Ascending aorta (tissue), 2 donors: Measurements from ENCODE around the gene COL3A1. TPM values are rescaled to one million over a fixed set of nuclear protein-coding genes. Genes with fewer than 3 reads are reported as not detected.

Source experiments
- DNase-seq, 2 donors: peaks; one replicate each; pipeline ENCODE4 v3.0.0-alpha.2; 2019; ENCODE audit warnings: low spot score in 2 of 2
- H3K27ac ChIP-seq, 2 donors: fragments of 200-600 bp; sonication (generic); one replicate each; pipeline ENCODE4 v1.5.1; 2016 to 2017; ENCODE audit warnings: mild to moderate bottlenecking in 1 of 2
- H3K27me3 ChIP-seq: fragments of 200-600 bp; sonication (generic); one replicate; pipeline ENCODE4 v1.5.1; 2017
- H3K36me3 ChIP-seq, 2 donors: fragments of 200-600 bp; sonication (generic); one replicate each; pipeline ENCODE4 v1.5.1; 2016
- H3K4me1 ChIP-seq, 2 donors: fragments of 200-600 bp; sonication (generic); one replicate each; pipeline ENCODE4 v1.5.1; 2016 to 2017; ENCODE audit warnings: mild to moderate bottlenecking in 1 of 2
- H3K4me3 ChIP-seq, 2 donors: fragments of 200-600 bp; sonication (generic); one replicate each; pipeline ENCODE4 v1.5.1; 2016 to 2017; ENCODE audit warnings: mild to moderate bottlenecking in 1 of 2
- H3K9me3 ChIP-seq, 2 donors: fragments of 200-600 bp; sonication (generic); one replicate each; pipeline ENCODE4 v1.5.1; 2016
- CTCF ChIP-seq, 3 experiments: fragments of 200-600 bp in 2 of 3; fragments of 450-650 bp in 1 of 3; sonication (generic) in 2 of 3; IDR thresholded peaks; one replicate each; pipeline ENCODE4 v1.5.1; 2016 to 2019; ENCODE audit warnings: antibody characterized with exemption in 3 of 3, mild to moderate bottlenecking in 1 of 3, moderate library complexity in 1 of 3
- intact Hi-C: fragments of 100-400 bp; cut with DNase I; formaldehyde crosslinking; loops from one replicate; pipeline ENCODE4 v1.15.1; 2023
- total RNA-seq: library from RNA; depleted of rRNA; stranded (reverse); fragments of >200 nt; gene quantifications from one replicate; pipeline ENCODE4 v1.1.0, GENCODE V29; 2016

The COL3A1 gene
- total RNA-seq, 1 donor from 2014 or later = 411 TPM

GRCh38 chr2:188979187-188980114 is 5.3 kb downstream of the COL3A1 start:
- Histone ChIP-seq H3K36me3 (no peaks in the 10 kb centered on the region), H3K9me3 (no peaks in the 10 kb centered on the region), H3K4me1 (peaks cover 3 to 24% of the 10 kb centered on the region in 2 donors), H3K27me3 (no peaks in the 10 kb centered on the region), H3K27ac (peak overlapping the region; percentile 83 to 85), H3K4me3 (peak overlapping the region; percentile 53 to 73)
- no peak for DNase-seq
- no peak for TF ChIP-seq CTCF (IDR thresholded peaks at IDR 0.05)
- intact Hi-C loops = loop anchor here (5.0 to 10.0 kb wide), 5 partner anchors 85 to 687 kb away; partner anchors contain the start of gene GULP1

GRCh38 chr2:188983427-188984064 is 9.4 kb downstream of the COL3A1 start:
- intact Hi-C loops = loop anchor here (2.0 to 5.0 kb wide), 2 partner anchors 459 to 691 kb away; partner anchors contain the start of gene GULP1
- peak; percentile 6 to 39 (median 16) for TF ChIP-seq CTCF (IDR thresholded peaks at IDR 0.05)
- H3K36me3 ChIP-seq = peaks cover 25 to 31% of the 10 kb centered on the region in 2 donors
- peak overlapping the region; percentile 83 to 85 for H3K27ac ChIP-seq
- DNase-seq = no peak
- H3K4me1 ChIP-seq = peaks cover 3 to 29% of the 10 kb centered on the region in 2 donors
- H3K9me3 ChIP-seq = no peaks in the 10 kb centered on the region
- H3K27me3 ChIP-seq = no peaks in the 10 kb centered on the region
- peak overlapping the region; percentile 31 to 37 for H3K4me3 ChIP-seq

- peak; percentile 8 to 66 (median 44) for TF ChIP-seq CTCF (IDR thresholded peaks at IDR 0.05)
- intact Hi-C loops = loop anchor here (2.0 to 5.0 kb wide), 2 partner anchors 459 to 692 kb away; partner anchors contain the start of gene GULP1
Measured at GRCh38 chr2:188984065-188984491, 9.9 kb downstream of the COL3A1 start.

GRCh38 chr2:188984680-188985079 is 10.5 kb downstream of the COL3A1 start:
- no peaks in the 10 kb centered on the region for H3K9me3 ChIP-seq
- peak overlapping the region in 1 of 2 donors; percentile 5 for H3K4me3 ChIP-seq
- H3K27me3 ChIP-seq = no peaks in the 10 kb centered on the region
- peaks cover 30 to 42% of the 10 kb centered on the region in 2 donors for H3K36me3 ChIP-seq
- DNase-seq = peak in 1 of 2 donors; percentile 75
- peak overlapping the region; percentile 83 to 85 for H3K27ac ChIP-seq
- TF ChIP-seq CTCF (IDR thresholded peaks at IDR 0.05) = no peak
- H3K4me1 ChIP-seq = peaks cover 3 to 29% of the 10 kb centered on the region in 2 donors
- intact Hi-C loops = loop anchor here (2.0 to 5.0 kb wide), 2 partner anchors 460 to 692 kb away; partner anchors contain the start of gene GULP1

More at GRCh38 chr2:188984065-188984491, 9.9 kb downstream of the COL3A1 start:
- H3K4me1 ChIP-seq = peaks cover 3 to 29% of the 10 kb centered on the region in 2 donors
- no peak for DNase-seq
- H3K36me3 ChIP-seq = peaks cover 27 to 36% of the 10 kb centered on the region in 2 donors
- peak overlapping the region in 1 of 2 donors; percentile 37 for H3K4me3 ChIP-seq
- H3K27ac ChIP-seq = peak overlapping the region; percentile 83 to 85
- H3K27me3 ChIP-seq = no peaks in the 10 kb centered on the region
- H3K9me3 ChIP-seq = no peaks in the 10 kb centered on the region

GRCh38 chr2:188986839-188987238 is 12.7 kb downstream of the COL3A1 start:
- intact Hi-C loops = no loop called here
- no peak overlapping the region for H3K4me3 ChIP-seq
- no peak for TF ChIP-seq CTCF (IDR thresholded peaks at IDR 0.05)
- H3K9me3 ChIP-seq = no peaks in the 10 kb centered on the region
- peaks cover 3 to 20% of the 10 kb centered on the region in 2 donors for H3K4me1 ChIP-seq
- H3K36me3 ChIP-seq = peaks cover 49 to 62% of the 10 kb centered on the region in 2 donors
- H3K27ac ChIP-seq = peak overlapping the region; percentile 83 to 85
- H3K27me3 ChIP-seq = no peaks in the 10 kb centered on the region
- no peak for DNase-seq
